OCI-LY1 (cell line): ENCODE measurements around the gene ADAT3.

ENCODE experiments used
- H2AFZ ChIP-seq: fragments of 200-600 bp; sonication (generic), shearing (Covaris generic); 2 replicates; pipeline ENCODE4 v1.6.0; 2014; ENCODE audit warnings: antibody characterized with exemption, mild to moderate bottlenecking, low read length
- H3F3A ChIP-seq: fragments of 200-600 bp; sonication (generic), shearing (Covaris generic); 2 replicates; pipeline ENCODE4 v1.6.0; 2014; ENCODE audit warnings: mild to moderate bottlenecking, antibody characterized with exemption, low read length, moderate library complexity; ENCODE audit not compliant: insufficient read depth
- H3K27ac ChIP-seq: fragments of 200-600 bp; sonication (generic); 2 replicates; pipeline ENCODE4 v1.5.1; 2014; ENCODE audit warnings: low read length, mixed run types, mild to moderate bottlenecking, low read depth; ENCODE audit not compliant: poor library complexity, severe bottlenecking
- H3K27me3 ChIP-seq: fragments of 200-600 bp; sonication (generic); 2 replicates; pipeline ENCODE4 v1.6.0; 2014; ENCODE audit warnings: antibody characterized with exemption, mild to moderate bottlenecking, low read length, moderate library complexity; ENCODE audit not compliant: insufficient read depth
- H3K36me3 ChIP-seq: fragments of 200-600 bp; sonication (generic); 2 replicates; pipeline ENCODE4 v1.6.1; 2014; ENCODE audit warnings: mild to moderate bottlenecking, antibody characterized with exemption, low read length, moderate library complexity, mixed read lengths; ENCODE audit not compliant: insufficient read depth
- H3K4me1 ChIP-seq: fragments of 200-600 bp; sonication (generic); 2 replicates; pipeline ENCODE4 v1.5.1; 2014; ENCODE audit warnings: mild to moderate bottlenecking, low read length, moderate library complexity; ENCODE audit not compliant: insufficient read depth, severe bottlenecking
- H3K4me2 ChIP-seq: fragments of 200-600 bp; sonication (generic), shearing (Covaris generic); 2 replicates; pipeline ENCODE4 v1.6.1; 2014; ENCODE audit warnings: low read length
- H3K4me3 ChIP-seq: fragments of 200-600 bp; sonication (generic); 2 replicates; pipeline ENCODE4 v1.5.1; 2014; ENCODE audit warnings: low read length, low read depth, mild to moderate bottlenecking, mixed read lengths; ENCODE audit not compliant: poor library complexity, severe bottlenecking
- H3K79me2 ChIP-seq: fragments of 200-600 bp; shearing (Covaris generic); 2 replicates; pipeline ENCODE4 v1.6.1; 2016; ENCODE audit warnings: mixed run types, low read length, mixed read lengths; ENCODE audit not compliant: insufficient read depth
- H3K9ac ChIP-seq: fragments of 200-600 bp; sonication (generic), shearing (Covaris generic); 2 replicates; pipeline ENCODE4 v1.6.1; 2014; ENCODE audit warnings: mild to moderate bottlenecking, low read length, mixed read lengths
- H3K9me2 ChIP-seq: fragments of 200-600 bp; sonication (generic), shearing (Covaris generic); 2 replicates; pipeline ENCODE4 v1.6.1; 2014; ENCODE audit warnings: low read depth, mild to moderate bottlenecking, low read length, mixed read lengths
- H3K9me3 ChIP-seq: fragments of 200-600 bp; shearing (Covaris generic); 2 replicates; pipeline ENCODE4 v1.6.1; 2014; ENCODE audit warnings: low read length, mixed read lengths
- H4K20me1 ChIP-seq: fragments of 200-600 bp; sonication (generic), shearing (Covaris generic); 2 replicates; pipeline ENCODE4 v1.6.0; 2016; ENCODE audit warnings: mild to moderate bottlenecking, low read length; ENCODE audit not compliant: insufficient read depth
- CTCF ChIP-seq: fragments of 200-600 bp; sonication (generic), shearing (Covaris generic); IDR thresholded peaks from 2 replicates; pipeline ENCODE4 v1.5.1; 2017; ENCODE audit warnings: mild to moderate bottlenecking, antibody characterized with exemption, low read length, moderate library complexity, mixed read lengths
- EZH2 ChIP-seq: fragments of 200-600 bp; sonication (generic), shearing (Covaris generic); IDR thresholded peaks from 2 replicates; pipeline ENCODE4 v1.8.0; 2017; ENCODE audit warnings: borderline replicate concordance, mixed run types, mild to moderate bottlenecking, antibody characterized with exemption, low read length, moderate library complexity, mixed read lengths

Gene ADAT3

GRCh38 chr19:1932395-1932794 is 27.2 kb downstream of the ADAT3 start:
- H3K79me2 ChIP-seq: no peaks in the 10 kb centered on the region

GRCh38 chr19:1933244-1933643 is 28.0 kb downstream of the ADAT3 start:
- no peak overlapping the region for H2AFZ ChIP-seq
- H3K27me3 ChIP-seq: no peaks in the 10 kb centered on the region; the same call in 1 of the 2 replicates
- no peak overlapping the region for H3K9ac ChIP-seq
- peaks cover 4% of the 10 kb centered on the region; the same call in 1 of the 2 replicates for H3K36me3 ChIP-seq
- peaks cover 10% of the 10 kb centered on the region; the same call in 1 of the 2 replicates for H3K9me3 ChIP-seq
- H3K79me2 ChIP-seq: no peaks in the 10 kb centered on the region
- no peaks in the 10 kb centered on the region for H3K9me2 ChIP-seq
- H3K27ac ChIP-seq: no peak overlapping the region
- no peak overlapping the region for H3K4me2 ChIP-seq
- TF ChIP-seq EZH2 (no peak), CTCF (no peak)
- H3K4me1 ChIP-seq: peaks cover 18% of the 10 kb centered on the region
- 0 out of 2 replicates have a peak, but pooled peaks cover 1% of the 10 kb centered on the region for H3F3A ChIP-seq
- H4K20me1 ChIP-seq: no peaks in the 10 kb centered on the region
- no peak overlapping the region for H3K4me3 ChIP-seq

More at GRCh38 chr19:1932395-1932794, 27.2 kb downstream of the ADAT3 start:
- H3K27ac ChIP-seq: no peak overlapping the region
- H3K36me3 ChIP-seq: peaks cover 4% of the 10 kb centered on the region; the same call in 1 of the 2 replicates
- H2AFZ ChIP-seq: no peak overlapping the region
- H3K9me2 ChIP-seq: no peaks in the 10 kb centered on the region
- no peak overlapping the region for H3K4me2 ChIP-seq
- TF ChIP-seq CTCF: no peak
- TF ChIP-seq EZH2: no peak
- no peak overlapping the region for H3K4me3 ChIP-seq
- H3K9ac ChIP-seq: no peak overlapping the region
- H3K9me3 ChIP-seq: peaks cover 10% of the 10 kb centered on the region; the same call in 1 of the 2 replicates
- H3K4me1 ChIP-seq: peaks cover 18% of the 10 kb centered on the region
- no peaks in the 10 kb centered on the region for H4K20me1 ChIP-seq
- H3F3A ChIP-seq: 0 out of 2 replicates have a peak, but pooled peaks cover 3% of the 10 kb centered on the region
- H3K27me3 ChIP-seq: no peaks in the 10 kb centered on the region; the same call in 1 of the 2 replicates

GRCh38 chr19:1933942-1934341 is 28.7 kb downstream of the ADAT3 start:
- H3K27ac ChIP-seq: no peak overlapping the region
- H3K27me3 ChIP-seq: no peaks in the 10 kb centered on the region; the same call in 1 of the 2 replicates
- no peak for TF ChIP-seq CTCF
- no peak for TF ChIP-seq EZH2
- peaks cover 17% of the 10 kb centered on the region for H3K4me1 ChIP-seq
- H3K79me2 ChIP-seq: no peaks in the 10 kb centered on the region
- H3K4me2 ChIP-seq: no peak overlapping the region
- H3K9me3 ChIP-seq: peaks cover 10% of the 10 kb centered on the region; the same call in 1 of the 2 replicates
- peaks cover 4% of the 10 kb centered on the region; the same call in 1 of the 2 replicates for H3K36me3 ChIP-seq
- no peak overlapping the region for H3K9ac ChIP-seq
- no peak overlapping the region for H3K4me3 ChIP-seq
- no peak overlapping the region for H2AFZ ChIP-seq
- H3F3A ChIP-seq: no peaks in the 10 kb centered on the region
- H3K9me2 ChIP-seq: no peaks in the 10 kb centered on the region
- H4K20me1 ChIP-seq: no peaks in the 10 kb centered on the region
